Measurements from ENCODE around the gene FBP1.

The FBP1 gene

DNA sequence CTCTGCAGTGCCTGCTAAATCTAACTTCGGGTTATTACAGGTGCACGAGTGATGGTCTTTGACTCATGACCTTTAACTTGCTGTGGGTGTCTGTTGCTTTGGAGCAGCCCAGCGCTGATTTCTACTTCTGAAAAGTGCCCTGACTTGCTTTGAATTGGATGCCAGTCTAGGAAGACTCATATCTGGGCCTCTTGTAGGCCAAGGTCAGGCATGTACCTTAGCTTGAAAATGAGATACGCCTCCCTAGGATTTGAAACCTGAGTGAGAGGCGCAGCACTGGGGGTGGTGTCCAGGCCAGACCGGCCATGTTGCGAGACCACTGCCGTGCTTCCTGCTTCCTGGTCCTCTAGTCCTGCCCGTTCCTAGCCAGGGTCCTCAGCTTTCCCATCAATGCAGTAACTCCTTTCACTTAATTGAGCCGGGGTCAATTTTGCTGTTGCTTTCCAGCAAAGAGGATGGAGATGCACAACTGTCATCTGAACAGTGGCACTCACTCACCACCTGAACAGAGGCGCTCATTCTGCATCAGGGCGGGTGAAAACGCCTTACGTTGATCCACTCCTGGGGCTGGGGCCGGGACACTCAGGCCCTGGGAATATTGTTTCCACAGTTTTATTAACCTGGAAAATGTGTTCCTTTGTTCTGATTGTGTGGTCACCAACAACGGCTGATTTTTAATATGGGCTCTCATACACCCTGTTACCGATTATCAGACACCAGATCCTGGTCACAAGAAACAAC lies 70.2 kb downstream of the FBP1 start:
- no peak for TF ChIP-seq TAF1 (IDR thresholded peaks at IDR 0.05; ENCODE audit: borderline replicate concordance, insufficient read depth, low read length)
- TF ChIP-seq SIN3A (IDR thresholded peaks at IDR 0.05; ENCODE audit: borderline replicate concordance, insufficient read depth, low read length): no peak
- TF ChIP-seq REST (IDR thresholded peaks at IDR 0.05; ENCODE audit: insufficient read depth in 1 of 2, low read depth in 2 of 2, low read length in 2 of 2): no peak
- no peak for TF ChIP-seq POLR2AphosphoS5 (IDR thresholded peaks at IDR 0.05; ENCODE audit: low read depth, low read length)
- no peak for TF ChIP-seq FOXP2 (optimal IDR thresholded peaks at IDR 0.05; ENCODE audit: borderline replicate concordance, extremely low read depth, extremely low read length, insufficient read depth)

GRCh38 chr9:94568250-94568889 lies 70.9 kb downstream of the FBP1 start:
- TF ChIP-seq FOXP2 (optimal IDR thresholded peaks at IDR 0.05; ENCODE audit: borderline replicate concordance, extremely low read depth, extremely low read length, insufficient read depth): no peak
- no peak for TF ChIP-seq POLR2AphosphoS5 (IDR thresholded peaks at IDR 0.05; ENCODE audit: low read depth, low read length)

- TF ChIP-seq POLR2AphosphoS5 (IDR thresholded peaks at IDR 0.05; ENCODE audit: low read depth, low read length) (no peak), REST (IDR thresholded peaks at IDR 0.05; ENCODE audit: insufficient read depth in 1 of 2, low read depth in 2 of 2, low read length in 2 of 2) (no peak), FOXP2 (optimal IDR thresholded peaks at IDR 0.05; ENCODE audit: borderline replicate concordance, extremely low read depth, extremely low read length, insufficient read depth) (no peak), SIN3A (IDR thresholded peaks at IDR 0.05; ENCODE audit: borderline replicate concordance, insufficient read depth, low read length) (no peak), TAF1 (IDR thresholded peaks at IDR 0.05; ENCODE audit: borderline replicate concordance, insufficient read depth, low read length) (no peak)
Observed at GRCh38 chr9:94567271-94567670, 72.0 kb downstream of the FBP1 start.

- no peak for TF ChIP-seq POLR2AphosphoS5 (IDR thresholded peaks at IDR 0.05; ENCODE audit: low read depth, low read length)
- no peak for TF ChIP-seq SIN3A (IDR thresholded peaks at IDR 0.05; ENCODE audit: borderline replicate concordance, insufficient read depth, low read length)
Observed at GRCh38 chr9:94566550-94566949, 72.8 kb downstream of the FBP1 start.

DNA sequence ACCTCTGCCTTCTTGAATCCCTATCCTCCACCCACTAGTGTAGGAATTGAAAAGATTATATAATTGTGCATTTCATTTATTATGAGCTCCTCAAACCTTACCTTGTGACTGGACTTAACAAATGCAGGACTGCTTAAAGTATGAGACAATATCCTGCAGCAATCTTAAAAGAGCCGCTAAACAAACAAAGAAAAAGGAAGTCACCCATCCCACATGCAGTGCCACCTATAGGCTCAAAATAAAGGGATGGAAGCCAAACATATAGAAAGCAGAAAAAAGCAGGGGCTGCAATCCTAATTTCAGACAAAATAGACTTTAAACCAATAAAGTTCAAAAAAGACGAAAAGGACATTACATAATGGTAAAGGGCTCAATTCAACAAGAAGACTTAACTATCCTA lies 75.8 kb downstream of the FBP1 start:
- TF ChIP-seq FOXP2 (optimal IDR thresholded peaks at IDR 0.05; ENCODE audit: borderline replicate concordance, extremely low read depth, extremely low read length, insufficient read depth): no peak

DNA sequence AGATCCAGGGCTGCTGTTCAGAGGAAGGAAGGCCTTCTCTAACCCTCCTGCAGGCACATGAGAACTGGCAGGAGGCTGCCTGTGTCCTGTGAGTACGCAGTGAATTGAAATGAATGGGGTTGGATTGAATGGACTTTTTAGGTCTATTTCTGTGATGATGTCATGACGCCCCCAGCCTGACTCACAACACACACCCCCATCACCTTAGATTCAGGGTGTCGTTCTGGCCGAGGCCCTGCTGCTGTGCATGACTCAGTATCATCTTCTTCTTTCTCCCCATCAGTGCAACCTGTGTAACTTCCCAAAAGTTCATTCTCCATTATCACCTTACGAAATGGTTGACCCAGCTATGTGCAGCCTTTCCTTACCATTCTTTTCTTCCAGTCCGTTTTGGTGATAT lies 79.1 kb downstream of the FBP1 start:
- TF ChIP-seq FOXP2 (optimal IDR thresholded peaks at IDR 0.05; ENCODE audit: borderline replicate concordance, extremely low read depth, extremely low read length, insufficient read depth): no peak
- no peak for TF ChIP-seq REST (IDR thresholded peaks at IDR 0.05; ENCODE audit: insufficient read depth in 1 of 2, low read depth in 2 of 2, low read length in 2 of 2)
- TF ChIP-seq POLR2AphosphoS5 (IDR thresholded peaks at IDR 0.05; ENCODE audit: low read depth, low read length): no peak
- no peak for TF ChIP-seq SIN3A (IDR thresholded peaks at IDR 0.05; ENCODE audit: borderline replicate concordance, insufficient read depth, low read length)
- no peak for TF ChIP-seq TAF1 (IDR thresholded peaks at IDR 0.05; ENCODE audit: borderline replicate concordance, insufficient read depth, low read length)
